Common myeloid progenitor, CD34-positive (primary cell): ENCODE measurements around the gene F12.

ENCODE experiments used
- CTCF ChIA-PET: fragments of 350-600 bp; sonication (Branson Sonifier 250); formaldehyde crosslinking; loops from one replicate; lab custom pipeline; 2021; ENCODE audit warnings: antibody characterized with exemption; lab: Charles Lee
- POLR2A ChIA-PET: fragments of 350-600 bp; sonication (Branson Sonifier 250); formaldehyde crosslinking; loops from one replicate; lab custom pipeline; 2021; ENCODE audit warnings: antibody characterized with exemption; lab: Charles Lee
- DNase-seq, 3 donors: peaks; one replicate each; pipeline versions ENCODE4 v3.0.0 to v3.0.0-alpha.2; 2013
- H3K27ac ChIP-seq, 2 experiments: 1 replicate in 1 of 2; 2 replicates in 1 of 2; pipeline ENCODE4 v1.7.0; 2013; ENCODE audit warnings: inconsistent platforms in 2 of 2, low read length in 2 of 2, mild to moderate bottlenecking in 2 of 2, low read depth in 1 of 2, moderate library complexity in 1 of 2; ENCODE audit not compliant: severe bottlenecking in 2 of 2, insufficient read depth in 1 of 2, poor library complexity in 1 of 2
- H3K27me3 ChIP-seq, 5 experiments: replicated peaks in 2 of 5; 1 replicate in 3 of 5; 2 replicates in 2 of 5; pipeline versions ENCODE4 v1.6.1 to v1.7.0; 2013; ENCODE audit warnings: low read length in 4 of 5, mild to moderate bottlenecking in 2 of 5, moderate library complexity in 2 of 5, inconsistent platforms in 1 of 5; ENCODE audit not compliant: insufficient read depth in 5 of 5, control insufficient read depth in 4 of 5
- H3K36me3 ChIP-seq, 4 experiments: 1 replicate in 2 of 4; 2 replicates in 2 of 4; pipeline versions ENCODE4 v1.6.1 to v1.7.0; 2013; ENCODE audit warnings: low read length in 3 of 4, control low read depth in 1 of 4, mild to moderate bottlenecking in 1 of 4; ENCODE audit not compliant: control insufficient read depth in 4 of 4, insufficient read depth in 4 of 4
- H3K4me1 ChIP-seq, 4 experiments: 1 replicate in 3 of 4; 2 replicates in 1 of 4; pipeline versions ENCODE4 v1.6.1 to v1.7.1; 2013; ENCODE audit warnings: low read length in 3 of 4, mild to moderate bottlenecking in 3 of 4, control low read depth in 1 of 4, inconsistent platforms in 1 of 4, moderate library complexity in 1 of 4; ENCODE audit not compliant: control insufficient read depth in 4 of 4, insufficient read depth in 4 of 4; ENCODE audit errors: control extremely low read depth in 1 of 4
- H3K4me3 ChIP-seq, 7 experiments: 1 replicate in 4 of 7; 2 replicates in 3 of 7; pipeline versions ENCODE4 v1.5.1 to v1.7.0; 2013; ENCODE audit warnings: mild to moderate bottlenecking in 7 of 7, low read length in 6 of 7, moderate library complexity in 6 of 7, inconsistent platforms in 2 of 7, low read depth in 2 of 7, control low read depth in 1 of 7; ENCODE audit not compliant: insufficient read depth in 4 of 7, control insufficient read depth in 1 of 7; ENCODE audit errors: extremely low read depth in 1 of 7
- H3K9me3 ChIP-seq, 5 experiments: 1 replicate in 4 of 5; 2 replicates in 1 of 5; pipeline versions ENCODE4 v1.6.1 to v1.7.1; 2013; ENCODE audit warnings: low read length in 4 of 5, mild to moderate bottlenecking in 2 of 5, inconsistent platforms in 1 of 5, low read depth in 1 of 5, moderate library complexity in 1 of 5; ENCODE audit not compliant: control insufficient read depth in 4 of 5, insufficient read depth in 2 of 5; ENCODE audit errors: control extremely low read depth in 1 of 5
- WGBS: methylation state at CpG from one replicate; pipeline ENCODE4 v1.1.5; 2013; ENCODE audit not compliant: insufficient coverage; 5-methylcytosine and 5-hydroxymethylcytosine counted together

The F12 gene

GRCh38 chr5:177403792-177404640, 5.3 kb downstream of the F12 start:
- ChIA-PET CTCF (interaction anchor here (0.6 to 17.2 kb wide), 30 partner anchors 13 to 102 kb away, joined by 3 to 509 read pairs (median 6); partner anchors contain the start of genes DOK3, GRK6, PDLIM7 and PRR7), POLR2A (interaction anchor here (0.6 to 5.1 kb wide), 10 partner anchors 12 to 52 kb away, joined by 3 to 59 read pairs (median 5); partner anchors contain the start of genes GRK6 and PRR7)
- Histone ChIP-seq H3K36me3 (no peaks in the 10 kb centered on the region), H3K27me3 (peaks cover 0 to 40% (median 16%) of the 10 kb centered on the region in 5 experiments), H3K4me3 (peak overlapping the region; percentile 29 to 76 (median 61)), H3K4me1 (peaks cover 2 to 55% (median 44%) of the 10 kb centered on the region in 4 experiments), H3K27ac (peak overlapping the region in 1 of 2 experiments; percentile 49), H3K9me3 (no peaks in the 10 kb centered on the region)
- WGBS: 0% methylated on average over 80 of the region's 93 CpGs
- DNase-seq: peak; percentile 88 to 93 (median 92)

- peaks cover 2 to 57% (median 44%) of the 10 kb centered on the region in 4 experiments for H3K4me1 ChIP-seq
- CTCF ChIA-PET: interaction anchor here (0.9 to 17.2 kb wide), 26 partner anchors 12 to 288 kb away, joined by 3 to 509 read pairs (median 6); partner anchors contain the start of genes DOK3, GRK6, PDLIM7 and PRR7
Observed at GRCh38 chr5:177403102-177403791, 6.1 kb downstream of the F12 start.

GRCh38 chr5:177402271-177403043, 6.9 kb downstream of the F12 start:
- CTCF ChIA-PET: interaction anchor here (0.6 to 17.2 kb wide), 22 partner anchors 11 to 288 kb away, joined by 3 to 509 read pairs (median 6); partner anchors contain the start of genes DOK3, GRK6, PDLIM7 and PRR7
- Histone ChIP-seq H3K27ac (no peak overlapping the region), H3K4me3 (peak overlapping the region in 6 of 7 experiments; percentile 6 to 76 (median 65)), H3K4me1 (peaks cover 2 to 59% (median 44%) of the 10 kb centered on the region in 4 experiments), H3K9me3 (no peaks in the 10 kb centered on the region), H3K27me3 (peaks cover 0 to 40% (median 16%) of the 10 kb centered on the region in 5 experiments), H3K36me3 (no peaks in the 10 kb centered on the region)
- POLR2A ChIA-PET: interaction anchor here (0.7 to 5.1 kb wide), 7 partner anchors 9 to 53 kb away, joined by 3 to 59 read pairs (median 9); partner anchors contain the start of genes GRK6 and PRR7
- DNase-seq: peak; percentile 41 to 51 (median 47)
- WGBS: 34% methylated on average over 31 of the region's 49 CpGs

More at GRCh38 chr5:177403102-177403791, 6.1 kb downstream of the F12 start:
- H3K9me3 ChIP-seq: no peaks in the 10 kb centered on the region
- peak overlapping the region in 6 of 7 experiments; percentile 32 to 76 (median 65) for H3K4me3 ChIP-seq
- no peak overlapping the region for H3K27ac ChIP-seq
- no peaks in the 10 kb centered on the region for H3K36me3 ChIP-seq
- H3K27me3 ChIP-seq: peaks cover 0 to 40% (median 16%) of the 10 kb centered on the region in 5 experiments
- POLR2A ChIA-PET: interaction anchor here (1.1 to 5.1 kb wide), 7 partner anchors 12 to 53 kb away, joined by 3 to 59 read pairs (median 9); partner anchors contain the start of genes GRK6 and PRR7
- peak; percentile 46 to 77 (median 66) for DNase-seq
- WGBS: 1% methylated on average over 49 of the region's 61 CpGs

GRCh38 chr5:177399997-177400868, 9.1 kb downstream of the F12 start, which contains the start of gene PFN3:
PFN3 (minus strand) TSS chr5:177400661; CDS start chr5:177400576, 85 bp downstream.
- H3K4me3 ChIP-seq: no peak within 1 kb of the TSS
- H3K27ac ChIP-seq: no peak within 1 kb of the TSS
- H3K4me1 ChIP-seq: peaks cover under 1 to 42% (median 32%) of the 10 kb centered on the region in 4 experiments
- CTCF ChIA-PET: interaction anchor here (1.0 to 17.2 kb wide), 5 partner anchors 9 to 109 kb away, joined by 3 to 509 read pairs (median 226); partner anchors contain the start of genes DOK3, GRK6 and PRR7
- peaks cover 0 to 40% (median 16%) of the 10 kb centered on the region in 5 experiments for H3K27me3 ChIP-seq
- no peaks in the 10 kb centered on the region for H3K36me3 ChIP-seq
- POLR2A ChIA-PET: no interaction called here
- peak in 2 of 3 donors; percentile 40 to 51 for DNase-seq
- WGBS: 67% methylated on average over 89 of the region's 92 CpGs
- no peaks in the 10 kb centered on the region for H3K9me3 ChIP-seq

- ChIA-PET POLR2A (no interaction called here), CTCF (interaction anchor here (1.0 to 13.7 kb wide), 3 partner anchors 8 to 51 kb away, joined by 3 to 509 read pairs (median 3); partner anchors contain the start of gene PRR7)
- H3K4me3 ChIP-seq: no peak overlapping the region
- H3K27me3 ChIP-seq: peaks cover 0 to 32% (median 15%) of the 10 kb centered on the region in 5 experiments
- peaks cover 3 to 32% (median 23%) of the 10 kb centered on the region in 4 experiments for H3K4me1 ChIP-seq
- no peak for DNase-seq
- no peaks in the 10 kb centered on the region for H3K36me3 ChIP-seq
- H3K9me3 ChIP-seq: no peaks in the 10 kb centered on the region
- 86% methylated on average over 14 of the region's 16 CpGs for WGBS
- H3K27ac ChIP-seq: no peak overlapping the region
Observed at GRCh38 chr5:177397875-177398390, 11.4 kb downstream of the F12 start.
